Aorta (tissue), 5 donors: ENCODE measurements around the gene EOMES. TPM values are rescaled to one million over a fixed set of nuclear protein-coding genes. Genes with fewer than 3 reads are reported as not detected.
A peak's percentile ranks its signal among the peaks of the same experiment; 100 is the strongest.

Source experiments
- ATAC-seq: fragments of 200-7000 bp; cut with Tn5 transposase; one replicate; pipeline ENCODE4 v1.9.1; 2022; ENCODE audit warnings: moderate library complexity; ENCODE audit not compliant: low FRiP score
- DNase-seq, 2 donors: peaks; one replicate each; pipeline ENCODE4 v3.0.0-alpha.2; 2020
- H3K27ac ChIP-seq, 2 donors: one replicate each; pipeline ENCODE4 v1.5.1; 2013; ENCODE audit warnings: low read length in 2 of 2, mild to moderate bottlenecking in 2 of 2, moderate library complexity in 2 of 2, control low read depth in 1 of 2, inconsistent platforms in 1 of 2, low read depth in 1 of 2
- H3K27me3 ChIP-seq, 2 donors: one replicate each; pipeline ENCODE4 v1.6.1; 2013; ENCODE audit warnings: control low read depth in 1 of 2, low read length in 1 of 2, mild to moderate bottlenecking in 1 of 2, moderate library complexity in 1 of 2; ENCODE audit not compliant: insufficient read depth in 2 of 2, control insufficient read depth in 1 of 2
- H3K36me3 ChIP-seq, 2 donors: one replicate each; pipeline ENCODE4 v1.6.1; 2013; ENCODE audit warnings: control low read depth in 1 of 2, low read length in 1 of 2, mild to moderate bottlenecking in 1 of 2; ENCODE audit not compliant: insufficient read depth in 2 of 2, control insufficient read depth in 1 of 2
- H3K4me1 ChIP-seq, 2 donors: one replicate each; pipeline ENCODE4 v1.6.1; 2013; ENCODE audit warnings: low read length in 2 of 2, control low read depth in 1 of 2, mild to moderate bottlenecking in 1 of 2, moderate library complexity in 1 of 2; ENCODE audit not compliant: insufficient read depth in 2 of 2, control insufficient read depth in 1 of 2
- H3K4me3 ChIP-seq, 2 donors: one replicate each; pipeline ENCODE4 v1.5.1; 2013; ENCODE audit warnings: low read length in 2 of 2, control low read depth in 1 of 2, mild to moderate bottlenecking in 1 of 2
- H3K9me3 ChIP-seq: one replicate; pipeline ENCODE4 v1.6.1; 2013; ENCODE audit warnings: mild to moderate bottlenecking, low read length; ENCODE audit not compliant: control insufficient read depth
- WGBS, 2 donors: extraction: QIAGEN DNeasy Blood & Tissue Kit; methylation state at CpG; one replicate each; pipeline ENCODE4 v1.1.7; 2013; 5-methylcytosine and 5-hydroxymethylcytosine counted together
- intact Hi-C, 2 donors: fragments of 100-400 bp; cut with DNase I; formaldehyde crosslinking; loops; one replicate each; pipeline versions ENCODE4 v1.14.2 to v1.15.0; 2022
- polyA plus RNA-seq, 2 donors: library from polyadenylated mRNA; stranded (reverse); fragments of 200-250 nt; gene quantifications; one replicate each; pipeline ENCODE4 v1.2.3, GENCODE V29; 2013
- total RNA-seq, 2 donors: library from RNA; stranded (reverse); fragmentation: NEBNext Ultra II Directional; extraction: Animal tissue kit (Norgen Biotek cat#: 25700); gene quantifications; one replicate each; pipeline ENCODE4 v1.2.1, GENCODE V29; 2021
- donor health status: healthy with polysubstance abuse.
- donor health status: Bipolar disorder and iron deficiency.
- donor health status: DM: no; HTN: no; CAD: no.
- donor health status: DM: no; HTN: no; CAD: no.
- donor health status: DM: yes; HTN: yes; CAD: no.

EOMES gene
- total and polyA plus RNA-seq, 4 donors, result 0.36 to 1.2 (median 0.60) TPM; not detected in 1

DNA sequence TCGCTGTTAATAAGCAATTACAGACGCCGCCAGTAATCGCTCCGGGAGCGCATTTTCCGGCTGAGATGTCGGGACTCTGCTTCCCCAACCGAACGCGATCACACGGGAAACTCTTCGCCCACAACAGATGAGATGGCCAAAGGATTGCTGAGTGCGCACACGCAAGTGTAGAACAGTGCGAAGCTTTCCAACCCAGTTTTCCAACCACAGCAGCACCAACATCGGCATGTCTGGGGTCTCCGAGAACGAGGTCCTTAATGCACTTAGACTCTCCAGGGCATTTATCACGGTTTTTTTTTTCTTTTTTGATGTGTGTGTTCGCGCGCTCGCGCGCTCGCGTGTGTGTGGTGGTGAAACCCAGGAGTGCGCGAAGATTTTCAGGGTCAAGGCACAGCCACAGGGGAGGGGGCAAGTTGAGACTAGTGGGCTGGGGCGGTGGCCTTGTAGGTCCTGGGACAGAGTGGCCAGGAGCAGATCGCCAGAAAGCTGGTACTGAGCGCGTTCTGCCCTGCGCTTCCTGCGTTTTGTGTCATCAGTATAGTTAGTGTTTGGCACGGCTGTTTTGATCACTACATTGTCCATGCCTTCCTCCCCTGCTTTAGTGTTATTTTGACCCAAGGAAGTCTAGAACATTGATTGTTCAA lies 1.8 kb upstream of the EOMES start:
- H3K36me3 ChIP-seq, result no peaks in the 10 kb centered on the region
- H3K27me3 ChIP-seq, result peaks cover 0 to 2% of the 10 kb centered on the region in 2 donors
- DNase-seq (no peak), ATAC-seq (no peak)
- H3K9me3 ChIP-seq, result no peaks in the 10 kb centered on the region
- no peaks in the 10 kb centered on the region for H3K4me1 ChIP-seq
- H3K27ac ChIP-seq, result no peak overlapping the region
- intact Hi-C loops, result no loop called here
- 7 to 10% methylated on average over 37 of the region's 37 CpGs for WGBS, 2 donors
- H3K4me3 ChIP-seq, result peak overlapping the region in 1 of 2 donors; percentile 21

DNA sequence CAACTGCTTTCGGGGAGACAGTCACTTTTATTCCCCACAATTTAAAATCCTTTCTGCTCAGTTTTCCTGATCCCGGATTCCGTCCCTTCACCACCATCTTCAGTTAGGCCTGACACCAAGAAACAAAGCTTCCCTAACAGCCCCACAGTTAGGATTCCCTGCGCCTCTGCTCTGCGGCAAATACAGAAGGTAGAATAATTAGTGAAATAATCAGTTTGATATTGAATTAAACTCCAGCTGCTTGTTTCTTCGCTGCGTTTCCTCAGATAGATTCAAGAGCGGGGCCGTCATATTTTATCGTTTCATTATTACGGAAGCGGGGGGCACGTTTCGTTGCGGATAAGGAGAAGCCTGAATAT lies 1.3 kb upstream of the EOMES start:
- Histone ChIP-seq H3K4me3 (peak overlapping the region in 1 of 2 donors; percentile 21), H3K36me3 (no peaks in the 10 kb centered on the region), H3K4me1 (no peaks in the 10 kb centered on the region), H3K27me3 (peaks cover 0 to 2% of the 10 kb centered on the region in 2 donors), H3K9me3 (no peaks in the 10 kb centered on the region), H3K27ac (no peak overlapping the region)
- no peak for ATAC-seq
- WGBS, 2 donors, result 7 to 9% methylated on average over 15 of the region's 15 CpGs
- intact Hi-C loops, result no loop called here
- no peak for DNase-seq

DNA sequence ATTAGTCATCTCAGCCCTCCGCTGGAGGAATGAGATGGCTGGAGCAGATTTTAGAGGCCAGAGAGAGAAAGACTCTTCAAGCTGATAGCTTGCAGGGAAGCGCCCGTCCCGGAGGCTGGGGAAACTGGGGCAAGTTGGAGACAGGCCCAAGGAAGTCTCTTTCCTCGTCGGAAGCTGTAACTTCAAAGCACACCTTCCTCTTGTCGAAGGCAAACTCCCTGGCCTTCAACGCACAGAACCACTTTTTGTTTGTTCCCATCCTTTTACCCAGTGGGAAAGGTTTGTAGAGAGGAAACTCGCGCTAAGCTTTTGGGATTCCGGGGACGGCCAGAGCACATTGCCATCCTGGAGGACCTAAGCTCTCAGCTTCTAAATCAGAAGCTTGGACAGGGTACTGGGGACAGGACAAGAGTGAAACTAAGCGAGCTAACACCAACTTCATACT lies 900 bp upstream of the EOMES start:
- H3K27ac ChIP-seq, result no peak overlapping the region
- DNase-seq (no peak), ATAC-seq (no peak)
- intact Hi-C loops, result no loop called here
- peak overlapping the region in 1 of 2 donors; percentile 21 for H3K4me3 ChIP-seq
- 8% methylated on average over 13 of the region's 13 CpGs for WGBS, 2 donors
- H3K27me3 ChIP-seq, result peaks cover 0 to 2% of the 10 kb centered on the region in 2 donors
- H3K4me1 ChIP-seq, result no peaks in the 10 kb centered on the region
- no peaks in the 10 kb centered on the region for H3K36me3 ChIP-seq
- H3K9me3 ChIP-seq, result no peaks in the 10 kb centered on the region

DNA sequence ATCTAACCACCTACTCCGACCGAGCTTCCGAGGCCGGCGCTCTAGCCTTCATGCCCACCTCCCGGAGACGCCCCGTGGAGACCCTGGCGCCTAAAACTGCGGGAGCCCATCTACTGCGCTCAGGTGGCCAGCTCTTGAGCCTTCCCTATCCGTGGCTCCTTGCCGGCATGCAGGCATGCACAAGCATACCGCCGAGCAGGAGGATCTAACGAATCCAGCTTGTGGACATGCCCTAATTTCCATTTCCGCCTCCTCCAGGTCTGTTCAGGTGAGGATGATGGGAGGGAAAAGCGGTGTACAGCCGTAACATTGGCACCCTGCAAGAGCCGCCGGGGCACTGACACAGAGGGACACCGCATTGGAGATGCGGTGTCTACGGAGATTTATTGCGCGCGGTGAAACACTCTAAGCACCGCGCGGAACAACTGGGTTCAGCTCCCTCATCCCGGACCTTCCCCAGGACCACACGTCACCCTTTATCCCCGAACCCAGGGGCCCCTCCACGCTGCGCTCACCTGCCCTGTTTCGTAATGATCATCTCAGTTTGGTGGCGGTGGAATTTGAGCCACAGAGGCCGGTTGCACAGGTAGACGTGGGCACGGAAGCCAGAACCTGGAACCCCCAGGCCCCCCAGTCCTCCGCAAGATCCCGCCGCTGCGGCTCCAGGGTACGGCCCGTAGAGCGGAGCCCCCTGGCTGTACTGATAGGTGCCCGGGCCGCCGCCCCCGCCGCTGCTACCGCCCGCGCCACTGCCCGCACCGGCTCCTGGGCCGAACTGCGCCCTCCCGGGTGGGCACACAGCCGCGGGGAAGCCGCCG lies 1.0 kb downstream of the EOMES start:
- Histone ChIP-seq H3K27ac (no peak overlapping the region), H3K4me3 (peak overlapping the region; percentile 9 to 30), H3K36me3 (no peaks in the 10 kb centered on the region), H3K4me1 (no peaks in the 10 kb centered on the region), H3K27me3 (peaks cover 0 to 2% of the 10 kb centered on the region in 2 donors), H3K9me3 (no peaks in the 10 kb centered on the region)
- intact Hi-C loops, result no loop called here
- 4% methylated on average over 56 to 64 of the region's 64 CpGs for WGBS, 2 donors
- no peak for ATAC-seq
- DNase-seq, result no peak

DNA sequence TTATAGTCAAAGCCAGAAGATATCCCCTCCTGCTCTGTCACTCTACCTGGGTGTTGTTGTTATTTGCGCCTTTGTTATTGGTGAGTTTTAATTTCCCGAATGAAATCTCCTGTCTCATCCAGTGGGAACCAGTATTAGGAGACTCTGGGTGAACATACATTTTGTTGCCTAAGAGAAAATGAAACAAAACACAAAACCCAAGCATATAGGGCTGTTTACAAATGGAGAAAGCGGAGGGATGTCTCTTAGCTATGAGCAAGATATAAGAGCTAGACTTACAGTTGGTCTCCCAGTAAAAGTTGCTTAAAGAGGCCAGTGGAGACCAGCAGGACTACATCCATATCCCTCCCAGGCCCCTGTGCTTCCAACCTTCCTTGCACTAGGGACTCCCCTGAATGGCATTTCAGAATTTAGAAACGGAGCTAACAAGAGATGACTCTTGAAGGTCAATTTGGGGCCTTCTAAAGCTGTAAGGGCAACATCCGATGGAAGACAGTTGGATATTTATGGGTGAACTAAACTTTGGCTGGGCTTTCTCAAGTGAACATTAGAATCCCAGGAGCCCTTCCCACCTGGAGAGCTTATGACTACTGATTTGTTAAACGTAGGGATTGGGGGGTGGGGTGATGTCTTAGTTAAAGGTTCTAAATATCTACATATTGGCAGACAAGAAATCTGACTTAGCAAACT lies 2.7 kb downstream of the EOMES start:
- Histone ChIP-seq H3K4me1 (peaks cover 0 to 2% of the 10 kb centered on the region in 2 donors), H3K9me3 (no peaks in the 10 kb centered on the region), H3K27ac (no peak overlapping the region), H3K36me3 (no peaks in the 10 kb centered on the region), H3K4me3 (no peak overlapping the region), H3K27me3 (peaks cover 0 to 2% of the 10 kb centered on the region in 2 donors)
- ATAC-seq (no peak), DNase-seq (no peak)
- 95% methylated on average over 6 of the region's 6 CpGs for WGBS, 2 donors
- intact Hi-C loops, result no loop called here

DNA sequence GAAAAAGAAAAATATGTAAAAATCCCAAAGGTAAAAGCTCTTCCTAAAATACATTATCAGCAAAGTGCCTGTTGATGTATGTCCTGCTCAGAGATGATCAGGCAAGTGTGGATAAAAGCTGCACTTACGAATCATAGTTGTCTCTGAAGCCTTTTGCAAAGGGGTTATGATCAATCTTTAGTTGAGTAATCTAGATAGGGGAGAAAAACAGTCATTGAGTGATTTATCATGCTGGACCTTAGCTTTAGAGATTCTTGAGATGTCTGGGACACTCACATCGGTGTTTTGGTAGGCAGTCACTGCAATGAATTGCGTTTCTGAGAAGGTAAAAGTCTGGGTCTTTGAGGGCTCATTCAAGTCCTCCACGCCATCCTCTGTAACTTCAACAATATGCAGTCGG lies 3.7 kb downstream of the EOMES start:
- Histone ChIP-seq H3K4me1 (peaks cover 0 to 2% of the 10 kb centered on the region in 2 donors), H3K9me3 (no peaks in the 10 kb centered on the region), H3K4me3 (no peak overlapping the region), H3K27me3 (peaks cover 0 to 2% of the 10 kb centered on the region in 2 donors), H3K27ac (no peak overlapping the region), H3K36me3 (no peaks in the 10 kb centered on the region)
- 90 to 92% methylated on average over 5 of the region's 5 CpGs for WGBS, 2 donors
- intact Hi-C loops, result no loop called here
- ATAC-seq, result no peak
- DNase-seq, result no peak

DNA sequence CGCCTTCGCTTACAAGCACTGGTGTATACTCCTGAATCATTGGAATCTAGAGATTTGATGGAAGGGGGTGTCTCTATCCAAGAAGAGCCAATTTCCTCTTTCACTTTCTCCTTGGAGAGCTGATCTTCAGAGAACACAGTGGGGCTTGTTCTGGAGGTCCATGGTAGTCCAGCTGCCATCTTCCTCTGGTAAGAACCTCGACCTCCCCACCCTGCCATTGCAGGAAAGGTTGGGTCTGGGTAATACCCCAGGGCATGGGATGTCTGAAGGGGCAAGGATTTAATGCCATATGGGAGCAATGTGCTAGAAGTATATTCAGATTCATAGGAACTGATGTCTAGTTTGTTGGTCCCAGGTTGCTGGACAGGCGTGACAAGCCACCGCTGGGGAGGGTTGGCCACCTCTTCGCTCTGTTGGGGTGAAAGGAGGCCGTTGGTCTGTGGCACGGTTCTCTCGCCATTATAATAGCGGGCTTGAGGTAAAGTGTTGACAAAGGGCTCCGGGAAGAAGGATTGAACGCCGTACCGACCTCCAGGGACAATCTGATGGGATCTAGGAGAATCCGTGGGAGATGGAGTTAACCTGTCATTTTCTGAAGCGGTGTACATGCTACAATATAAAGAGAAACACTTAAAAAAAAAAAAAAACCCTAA lies 4.8 kb downstream of the EOMES start:
- ATAC-seq (no peak), DNase-seq (no peak)
- Histone ChIP-seq H3K4me3 (no peak overlapping the region), H3K36me3 (no peaks in the 10 kb centered on the region), H3K27ac (no peak overlapping the region), H3K27me3 (peaks cover 0 to 2% of the 10 kb centered on the region in 2 donors), H3K9me3 (no peaks in the 10 kb centered on the region), H3K4me1 (peaks cover 0 to 2% of the 10 kb centered on the region in 2 donors)
- intact Hi-C loops, result no loop called here
- WGBS, 2 donors, result 95% methylated on average over 16 of the region's 16 CpGs

DNA sequence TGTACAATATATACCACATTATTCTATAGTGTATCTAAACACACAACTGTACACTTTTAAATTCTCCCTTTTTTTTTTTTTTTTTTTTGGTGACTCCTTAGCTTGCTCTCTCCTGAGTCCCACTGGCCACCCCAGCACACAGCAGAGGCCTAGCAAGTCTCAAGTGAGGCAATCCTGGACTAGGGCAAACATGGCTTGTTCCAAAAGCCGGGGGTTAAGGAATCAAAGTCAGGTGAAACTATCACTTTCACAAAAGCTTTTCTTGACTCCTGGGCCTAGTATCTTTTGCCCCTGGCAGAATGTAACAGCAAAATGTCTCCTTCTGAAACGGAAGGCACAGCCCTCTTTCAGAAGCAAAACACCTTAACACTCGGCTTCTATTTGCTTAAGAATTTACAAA lies 5.8 kb downstream of the EOMES start:
- WGBS, 2 donors, result 94 to 98% methylated on average over 3 of the region's 3 CpGs
- Histone ChIP-seq H3K9me3 (no peaks in the 10 kb centered on the region), H3K36me3 (no peaks in the 10 kb centered on the region), H3K27ac (no peak overlapping the region), H3K4me3 (no peak overlapping the region), H3K27me3 (peaks cover 0 to 2% of the 10 kb centered on the region in 2 donors), H3K4me1 (peaks cover 0 to 2% of the 10 kb centered on the region in 2 donors)
- DNase-seq, result no peak
- intact Hi-C loops, result no loop called here
- ATAC-seq, result no peak
